ENCODE results near the gene KCTD11.

- TF ChIP-seq CTCF (IDR thresholded peaks at IDR 0.05) (no peak), POLR2A (IDR thresholded peaks at IDR 0.05) (no peak)
Observed at GRCh38 chr17:7355053-7355452, 3.1 kb downstream of the KCTD11 start, which contains the start of gene TMEM95.
